Tibial artery (tissue), 4 donors: ENCODE data around the gene MED9.

Experiments
- DNase-seq, 2 donors: peaks; one replicate each; pipeline ENCODE4 v3.0.0-alpha.2; 2019
- H3K27ac ChIP-seq, 2 donors: fragments of 200-600 bp; sonication (generic) in 1 of 2; 1 replicate in 1 of 2; 2 replicates in 1 of 2; pipeline ENCODE4 v1.5.1; 2018 to 2019; ENCODE audit warnings: mild to moderate bottlenecking in 1 of 2
- H3K27me3 ChIP-seq, 2 donors: fragments of 200-600 bp; sonication (generic) in 1 of 2; one replicate each; pipeline versions ENCODE4 v1.5.1 to v1.6.0; 2016 to 2019
- H3K36me3 ChIP-seq, 3 donors: fragments of 200-600 bp; sonication (generic) in 2 of 3; one replicate each; pipeline ENCODE4 v1.5.1; 2016 to 2019; ENCODE audit warnings: mild to moderate bottlenecking in 2 of 3
- H3K4me1 ChIP-seq, 4 donors: fragments of 200-600 bp; sonication (generic) in 2 of 4; 1 replicate in 3 of 4; 2 replicates in 1 of 4; pipeline ENCODE4 v1.5.1; 2016 to 2019
- H3K4me3 ChIP-seq, 2 donors: fragments of 200-600 bp; sonication (generic) in 1 of 2; 1 replicate in 1 of 2; 2 replicates in 1 of 2; pipeline ENCODE4 v1.5.1; 2018 to 2019; ENCODE audit warnings: mild to moderate bottlenecking in 2 of 2
- H3K9me3 ChIP-seq, 3 donors: fragments of 200-600 bp; sonication (generic) in 1 of 3; one replicate each; pipeline ENCODE4 v1.5.1; 2016 to 2019
- CTCF ChIP-seq, 2 experiments: fragments of 200-600 bp in 1 of 2; fragments of 450-650 bp in 1 of 2; IDR thresholded peaks; one replicate each; pipeline ENCODE4 v1.5.1; 2017 to 2019; ENCODE audit warnings: antibody characterized with exemption in 2 of 2, mild to moderate bottlenecking in 1 of 2, moderate library complexity in 1 of 2
- intact Hi-C: fragments of 100-400 bp; cut with DNase I; formaldehyde crosslinking; loops from one replicate; pipeline ENCODE4 v1.15.0; 2023; ENCODE audit warnings: low total_unique reads

The MED9 gene

GRCh38 chr17:17469996-17470395, 6.8 kb upstream of the MED9 start:
- intact Hi-C loops = no loop called here
- Histone ChIP-seq H3K36me3 (no peaks in the 10 kb centered on the region), H3K9me3 (no peaks in the 10 kb centered on the region)

GRCh38 chr17:17472333-17472920, 4.4 kb upstream of the MED9 start:
- Histone ChIP-seq H3K4me1 (peaks cover 0 to 9% (median 6%) of the 10 kb centered on the region in 4 donors), H3K4me3 (no peak overlapping the region), H3K27ac (no peak overlapping the region), H3K9me3 (no peaks in the 10 kb centered on the region), H3K27me3 (peaks cover 0 to 34% of the 10 kb centered on the region in 2 donors), H3K36me3 (no peaks in the 10 kb centered on the region)
- intact Hi-C loops = no loop called here
- DNase-seq = no peak
- TF ChIP-seq CTCF (IDR thresholded peaks at IDR 0.05) = no peak

More at GRCh38 chr17:17469996-17470395, 6.8 kb upstream of the MED9 start:
- H3K4me3 ChIP-seq = no peak overlapping the region
- H3K4me1 ChIP-seq = no peaks in the 10 kb centered on the region
- no peak for DNase-seq
- no peak overlapping the region for H3K27ac ChIP-seq
- peaks cover 0 to 47% of the 10 kb centered on the region in 2 donors for H3K27me3 ChIP-seq
- no peak for TF ChIP-seq CTCF (IDR thresholded peaks at IDR 0.05)

GRCh38 chr17:17474341-17474740, 2.5 kb upstream of the MED9 start:
- no peak overlapping the region for H3K4me3 ChIP-seq
- intact Hi-C loops = no loop called here
- no peaks in the 10 kb centered on the region for H3K9me3 ChIP-seq
- H3K27me3 ChIP-seq = peaks cover 0 to 21% of the 10 kb centered on the region in 2 donors
- no peak overlapping the region for H3K27ac ChIP-seq
- TF ChIP-seq CTCF (IDR thresholded peaks at IDR 0.05) = no peak
- DNase-seq = no peak
- peaks cover 0 to 25% (median 20%) of the 10 kb centered on the region in 4 donors for H3K4me1 ChIP-seq
- peaks cover 0 to under 1% (median 0%) of the 10 kb centered on the region in 3 donors for H3K36me3 ChIP-seq

GRCh38 chr17:17479209-17479608, 2.4 kb downstream of the MED9 start:
- Histone ChIP-seq H3K36me3 (peaks cover 0 to 8% (median 4%) of the 10 kb centered on the region in 3 donors), H3K27ac (no peak overlapping the region), H3K4me3 (no peak overlapping the region), H3K27me3 (no peaks in the 10 kb centered on the region), H3K9me3 (no peaks in the 10 kb centered on the region), H3K4me1 (peaks cover 0 to 30% (median 20%) of the 10 kb centered on the region in 4 donors)
- no peak for DNase-seq
- intact Hi-C loops = no loop called here
- TF ChIP-seq CTCF (IDR thresholded peaks at IDR 0.05) = no peak

- Histone ChIP-seq H3K4me3 (no peak overlapping the region), H3K9me3 (no peaks in the 10 kb centered on the region), H3K27ac (no peak overlapping the region), H3K27me3 (no peaks in the 10 kb centered on the region), H3K36me3 (peaks cover 0 to 8% (median 8%) of the 10 kb centered on the region in 3 donors), H3K4me1 (peaks cover 0 to 30% (median 20%) of the 10 kb centered on the region in 4 donors)
- intact Hi-C loops = no loop called here
- no peak for DNase-seq
- no peak for TF ChIP-seq CTCF (IDR thresholded peaks at IDR 0.05)
These were observed 3.9 kb downstream of the MED9 start for GRCh38 chr17:17480593-17481148.
